Measurements from ENCODE around the gene SLC17A3.

Gene SLC17A3

DNA sequence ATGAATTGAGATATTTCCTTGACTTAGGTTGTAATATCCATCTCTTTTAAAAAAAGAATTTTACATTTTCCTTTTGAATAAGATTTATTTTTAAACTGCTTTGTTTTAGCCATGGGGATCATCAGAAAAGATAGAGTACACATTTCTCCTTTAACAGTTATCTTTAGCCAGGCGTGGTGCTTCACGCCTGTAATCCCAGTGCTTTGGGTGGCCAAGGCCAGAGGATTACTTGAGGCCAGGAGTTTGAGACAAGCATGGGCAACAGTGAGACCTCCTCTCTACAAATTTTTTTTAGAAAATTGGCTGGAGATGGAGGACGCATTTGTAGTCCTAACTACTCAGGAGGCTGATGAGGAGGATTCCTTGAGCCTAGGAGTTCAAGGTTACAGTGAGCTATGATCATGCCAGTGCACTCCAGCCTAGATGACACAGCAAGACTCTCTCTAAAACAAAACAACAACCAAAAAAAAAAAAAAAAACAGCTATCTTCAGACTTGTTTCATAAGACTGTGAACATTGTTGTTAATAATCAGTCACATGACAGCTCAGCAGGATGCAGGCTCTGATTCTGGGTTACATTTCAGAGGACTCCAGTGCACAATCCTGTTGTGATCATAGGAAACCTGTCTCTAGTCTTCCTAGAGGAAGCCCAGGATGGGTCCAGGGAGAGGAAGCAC is 2.0 kb upstream of the SLC17A3 start:
- TF ChIP-seq, protein P1, sequence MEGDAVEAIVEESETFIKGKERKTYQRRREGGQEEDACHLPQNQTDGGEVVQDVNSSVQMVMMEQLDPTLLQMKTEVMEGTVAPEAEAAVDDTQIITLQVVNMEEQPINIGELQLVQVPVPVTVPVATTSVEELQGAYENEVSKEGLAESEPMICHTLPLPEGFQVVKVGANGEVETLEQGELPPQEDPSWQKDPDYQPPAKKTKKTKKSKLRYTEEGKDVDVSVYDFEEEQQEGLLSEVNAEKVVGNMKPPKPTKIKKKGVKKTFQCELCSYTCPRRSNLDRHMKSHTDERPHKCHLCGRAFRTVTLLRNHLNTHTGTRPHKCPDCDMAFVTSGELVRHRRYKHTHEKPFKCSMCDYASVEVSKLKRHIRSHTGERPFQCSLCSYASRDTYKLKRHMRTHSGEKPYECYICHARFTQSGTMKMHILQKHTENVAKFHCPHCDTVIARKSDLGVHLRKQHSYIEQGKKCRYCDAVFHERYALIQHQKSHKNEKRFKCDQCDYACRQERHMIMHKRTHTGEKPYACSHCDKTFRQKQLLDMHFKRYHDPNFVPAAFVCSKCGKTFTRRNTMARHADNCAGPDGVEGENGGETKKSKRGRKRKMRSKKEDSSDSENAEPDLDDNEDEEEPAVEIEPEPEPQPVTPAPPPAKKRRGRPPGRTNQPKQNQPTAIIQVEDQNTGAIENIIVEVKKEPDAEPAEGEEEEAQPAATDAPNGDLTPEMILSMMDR (IDR thresholded peaks at IDR 0.05; ENCODE audit: extremely low read depth, missing control alignments): no peak
- no peak for DNase-seq (ENCODE audit: low spot score)

DNA sequence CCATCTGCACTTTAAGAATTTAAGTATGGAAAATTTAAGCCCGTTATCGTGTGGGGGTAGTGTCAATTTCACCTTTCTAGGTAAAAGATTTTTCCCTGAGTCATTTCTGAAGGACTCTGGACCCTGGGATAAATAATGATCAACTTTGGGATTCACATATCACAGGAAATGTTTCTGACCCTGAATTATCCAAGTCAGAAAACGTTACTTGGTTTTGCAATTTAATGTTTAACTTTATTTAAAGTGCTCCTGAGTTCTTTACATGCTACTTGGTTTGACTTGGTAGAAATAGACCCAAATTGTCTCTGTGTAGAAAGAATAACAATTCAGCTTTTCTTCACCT is 1.5 kb upstream of the SLC17A3 start:
- TF ChIP-seq, protein P1 (IDR thresholded peaks at IDR 0.05; ENCODE audit: extremely low read depth, missing control alignments): no peak

DNA sequence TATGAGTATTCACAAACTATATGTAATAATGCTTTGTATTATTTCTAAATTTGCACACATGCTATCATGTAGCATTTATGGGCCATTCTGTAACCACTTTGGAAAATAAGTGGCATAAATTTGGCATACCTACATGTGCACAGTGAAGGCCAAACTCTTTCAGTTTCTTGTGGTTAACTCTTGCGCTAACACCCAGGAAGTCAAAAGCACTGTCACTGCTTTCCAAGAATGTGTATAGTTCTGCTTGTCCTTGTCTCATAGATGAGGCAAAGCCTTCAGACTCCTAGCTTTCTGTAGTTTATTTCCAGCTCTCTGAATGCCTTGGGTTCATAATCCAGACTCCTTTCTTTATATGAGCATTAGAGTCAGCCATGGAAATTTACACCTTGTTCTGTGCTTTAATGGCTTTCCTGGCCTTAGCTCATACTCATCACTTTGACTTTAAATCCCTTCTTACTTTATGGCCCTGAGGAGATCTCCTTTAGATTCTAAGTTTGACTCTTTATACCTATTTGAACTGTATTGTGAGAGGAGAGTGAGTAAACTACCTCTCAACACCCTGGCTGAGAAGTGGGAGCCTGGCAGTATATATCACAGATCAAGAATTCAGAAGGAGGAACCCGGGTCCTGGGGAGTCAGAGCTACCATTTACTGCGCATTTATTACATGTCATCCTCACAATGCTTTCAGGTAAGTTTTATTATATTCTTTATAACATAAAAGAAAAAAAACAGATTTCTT is 949 bp upstream of the SLC17A3 start:
- no peak for DNase-seq (ENCODE audit: low spot score)
- TF ChIP-seq, protein P1 (IDR thresholded peaks at IDR 0.05; ENCODE audit: extremely low read depth, missing control alignments): no peak

More for the DNA sequence above, 1.5 kb upstream of the SLC17A3 start:
- DNase-seq (ENCODE audit: low spot score): no peak

DNA sequence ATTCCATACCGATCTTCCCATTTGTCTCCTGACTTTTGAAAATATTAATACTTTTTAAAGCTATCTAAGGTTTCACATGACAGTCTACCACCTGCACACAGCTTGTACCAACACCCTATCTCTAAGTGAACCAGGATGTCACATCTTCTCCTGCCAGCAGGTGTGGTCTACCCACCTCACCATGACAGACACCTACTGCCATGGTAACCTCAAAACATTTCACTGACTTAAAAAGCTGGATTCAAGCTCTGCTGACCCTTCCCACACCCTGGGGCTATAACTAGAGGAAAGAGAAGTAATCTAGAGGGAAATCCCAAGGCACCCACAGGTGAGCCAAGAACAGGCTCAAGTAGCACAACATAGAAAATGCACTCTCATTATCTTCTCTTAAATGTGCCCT is 1.2 kb downstream of the SLC17A3 start:
- TF ChIP-seq, protein P1 (IDR thresholded peaks at IDR 0.05; ENCODE audit: extremely low read depth, missing control alignments): no peak
- no peak for DNase-seq (ENCODE audit: low spot score)

DNA sequence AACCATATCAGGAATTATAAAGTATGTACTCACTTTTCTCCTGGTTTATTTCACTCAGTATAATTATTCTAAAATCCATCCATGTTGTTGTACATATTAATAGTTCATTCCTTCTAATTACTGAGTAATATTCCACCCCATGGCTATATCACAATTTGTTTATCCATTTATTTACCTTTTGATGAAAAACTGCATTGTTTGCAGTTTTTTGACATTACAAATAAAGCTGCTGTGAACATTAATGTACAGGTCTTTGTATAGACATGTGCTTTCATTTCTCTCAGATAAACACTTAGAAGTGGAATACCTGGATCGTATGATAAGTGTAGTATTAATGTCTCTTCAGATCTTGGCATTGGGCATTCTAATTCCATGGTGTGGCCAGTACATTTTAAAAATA is 4.2 kb downstream of the SLC17A3 start:
- no peak for DNase-seq (ENCODE audit: low spot score)
- TF ChIP-seq, protein P1 (IDR thresholded peaks at IDR 0.05; ENCODE audit: extremely low read depth, missing control alignments): no peak

DNA sequence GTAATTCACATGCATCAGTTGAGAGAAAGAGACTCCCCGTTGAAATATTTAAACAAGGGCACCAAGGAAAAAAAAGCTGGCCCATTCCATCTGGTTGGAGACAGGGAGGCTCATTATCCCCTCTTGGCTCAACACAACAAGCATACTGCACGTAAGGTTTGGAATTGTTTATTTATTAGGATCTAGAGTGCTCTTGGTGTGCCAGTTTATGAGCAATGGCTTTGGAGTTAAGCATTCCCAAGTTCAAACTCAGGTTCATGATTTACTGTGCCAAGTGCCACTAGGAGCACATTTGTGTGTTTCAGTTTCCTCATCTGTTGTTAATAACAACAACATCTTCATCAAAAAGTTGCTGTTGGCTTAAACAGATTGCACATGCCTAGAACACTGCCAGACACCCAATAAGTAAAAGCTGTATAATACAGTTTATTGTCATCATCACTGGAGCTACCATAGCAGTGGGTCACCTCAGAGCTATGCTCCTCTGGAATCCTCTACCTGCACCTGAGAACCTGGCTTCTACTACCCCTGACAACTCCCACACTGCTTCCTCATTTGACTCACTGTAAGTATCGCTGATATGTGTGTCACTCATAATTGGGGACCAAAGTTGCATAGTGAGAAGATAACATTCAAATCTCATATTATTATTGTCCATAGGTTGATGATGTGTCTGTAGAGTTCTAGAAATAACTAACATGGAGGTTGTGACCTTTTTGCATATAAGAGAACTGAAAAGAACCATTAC is 5.4 kb downstream of the SLC17A3 start:
- no peak for DNase-seq (ENCODE audit: low spot score)
- TF ChIP-seq, protein P1 (IDR thresholded peaks at IDR 0.05; ENCODE audit: extremely low read depth, missing control alignments): no peak

DNA sequence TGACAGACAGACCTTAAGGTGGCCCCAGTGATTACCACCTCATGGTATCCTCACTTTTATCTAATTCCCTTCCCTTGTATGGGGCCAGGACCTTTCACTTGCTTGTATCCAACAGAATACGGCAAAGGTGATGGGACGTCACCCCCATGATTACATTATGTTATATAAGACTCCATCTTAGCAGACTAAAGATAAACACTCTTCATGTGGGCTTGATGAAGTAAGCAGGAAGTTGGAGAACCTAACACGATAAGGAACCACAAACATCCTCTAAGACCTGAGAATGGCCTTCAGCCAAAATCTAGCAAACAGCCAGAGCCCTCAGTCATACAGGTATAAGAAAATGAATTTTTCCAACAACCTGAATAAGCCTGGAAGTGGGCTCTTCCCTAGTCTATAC is 8.0 kb downstream of the SLC17A3 start:
- no peak for DNase-seq (ENCODE audit: low spot score)
- TF ChIP-seq, protein P1 (IDR thresholded peaks at IDR 0.05; ENCODE audit: extremely low read depth, missing control alignments): no peak

All from GM20000 (cell line).